Bronchial epithelial cell (primary cell): ENCODE data around the gene THADA. TPM values are rescaled to one million over a fixed set of nuclear protein-coding genes. Genes with fewer than 3 reads are reported as not detected.
A peak's percentile ranks its signal among the peaks of the same experiment; 100 is the strongest.

Source experiments
- DNase-seq: peaks from one replicate; pipeline ENCODE4 v3.0.0-alpha.2; 2010; ENCODE audit warnings: low read depth
- FAIRE-seq: peaks from 2 replicates; lab custom pipeline; 2011; peaks lifted over from hg19 to GRCh38; lab: Jason Lieb, UNC
- H3K27me3 ChIP-seq: 2 replicates; pipeline ENCODE4 v1.5.1; 2011; ENCODE audit warnings: low read length; ENCODE audit not compliant: control insufficient read depth, insufficient read depth
- H3K36me3 ChIP-seq: 2 replicates; pipeline ENCODE4 v1.5.1; 2011; ENCODE audit warnings: low read length; ENCODE audit not compliant: control insufficient read depth, insufficient read depth
- H3K4me3 ChIP-seq: 2 replicates; pipeline ENCODE4 v1.5.1; 2011; ENCODE audit warnings: mild to moderate bottlenecking, low read depth, low read length, control low read depth
- total RNA-seq: library from RNA; depleted of rRNA; stranded (reverse); fragments of >200 nt; gene quantifications from 2 replicates; pipeline ENCODE4 v1.2.1, GENCODE V29; 2014
- TF ChIP-seq, protein P1 (sequence below): IDR thresholded peaks from 2 replicates; pipeline ENCODE4 v1.5.1; 2011; ENCODE audit warnings: mild to moderate bottlenecking, moderate library complexity, low read length, control low read depth, inconsistent platforms; ENCODE audit not compliant: insufficient read depth, severe bottlenecking

Gene THADA
- total RNA-seq, 1 donor from 2014 or later = 25.8 TPM

DNA sequence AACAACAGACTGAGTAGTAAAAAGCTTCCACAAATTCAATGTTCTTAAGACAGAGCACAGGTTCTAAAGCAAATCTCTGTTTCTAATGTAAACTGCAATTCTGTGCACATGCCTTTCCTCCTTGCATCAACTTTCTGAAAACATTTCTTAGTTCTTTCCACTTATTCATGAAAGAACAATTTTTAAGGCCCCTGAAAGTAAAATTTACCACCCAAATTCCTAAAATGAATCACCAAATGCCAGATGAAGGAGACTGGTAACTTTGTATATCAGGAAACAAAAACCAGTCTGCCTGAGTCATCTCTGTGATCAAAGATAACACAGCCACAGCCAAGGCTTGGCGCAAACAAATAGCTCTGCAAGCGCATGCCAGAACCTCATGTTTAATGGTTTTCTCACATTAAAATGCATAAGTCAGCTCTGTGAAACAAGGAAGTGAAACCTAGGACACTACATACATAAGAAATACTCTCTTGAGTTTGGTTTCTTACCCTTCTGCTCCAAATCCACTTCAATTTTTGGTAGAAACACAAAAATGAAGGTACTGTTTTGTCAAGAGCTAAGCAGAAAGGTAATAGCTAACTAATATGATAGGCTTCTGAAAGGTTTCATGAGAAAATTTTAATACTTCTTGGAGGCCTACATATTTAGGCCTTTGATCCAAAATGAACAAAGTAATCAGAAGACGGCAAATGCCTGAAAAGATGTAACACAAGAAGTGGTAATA, 169.4 kb downstream of the THADA start:
- Histone ChIP-seq H3K4me3 (no peak overlapping the region), H3K27me3 (no peaks in the 10 kb centered on the region), H3K36me3 (no peaks in the 10 kb centered on the region)
- TF ChIP-seq, protein P1, sequence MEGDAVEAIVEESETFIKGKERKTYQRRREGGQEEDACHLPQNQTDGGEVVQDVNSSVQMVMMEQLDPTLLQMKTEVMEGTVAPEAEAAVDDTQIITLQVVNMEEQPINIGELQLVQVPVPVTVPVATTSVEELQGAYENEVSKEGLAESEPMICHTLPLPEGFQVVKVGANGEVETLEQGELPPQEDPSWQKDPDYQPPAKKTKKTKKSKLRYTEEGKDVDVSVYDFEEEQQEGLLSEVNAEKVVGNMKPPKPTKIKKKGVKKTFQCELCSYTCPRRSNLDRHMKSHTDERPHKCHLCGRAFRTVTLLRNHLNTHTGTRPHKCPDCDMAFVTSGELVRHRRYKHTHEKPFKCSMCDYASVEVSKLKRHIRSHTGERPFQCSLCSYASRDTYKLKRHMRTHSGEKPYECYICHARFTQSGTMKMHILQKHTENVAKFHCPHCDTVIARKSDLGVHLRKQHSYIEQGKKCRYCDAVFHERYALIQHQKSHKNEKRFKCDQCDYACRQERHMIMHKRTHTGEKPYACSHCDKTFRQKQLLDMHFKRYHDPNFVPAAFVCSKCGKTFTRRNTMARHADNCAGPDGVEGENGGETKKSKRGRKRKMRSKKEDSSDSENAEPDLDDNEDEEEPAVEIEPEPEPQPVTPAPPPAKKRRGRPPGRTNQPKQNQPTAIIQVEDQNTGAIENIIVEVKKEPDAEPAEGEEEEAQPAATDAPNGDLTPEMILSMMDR = no peak
- FAIRE-seq (no peak), DNase-seq (peak; percentile 97)

GRCh38 chr2:43425659-43426058, 170.2 kb downstream of the THADA start:
- Histone ChIP-seq H3K36me3 (no peaks in the 10 kb centered on the region), H3K4me3 (no peak overlapping the region), H3K27me3 (no peaks in the 10 kb centered on the region)
- TF ChIP-seq, protein P1 = no peak
- FAIRE-seq (no peak), DNase-seq (no peak)

- no peak for DNase-seq
- Histone ChIP-seq H3K27me3 (no peaks in the 10 kb centered on the region), H3K4me3 (no peak overlapping the region), H3K36me3 (no peaks in the 10 kb centered on the region)
- FAIRE-seq = no peak
- TF ChIP-seq, protein P1 = no peak
These were observed 171.3 kb downstream of the THADA start for GRCh38 chr2:43424262-43425207.

DNA sequence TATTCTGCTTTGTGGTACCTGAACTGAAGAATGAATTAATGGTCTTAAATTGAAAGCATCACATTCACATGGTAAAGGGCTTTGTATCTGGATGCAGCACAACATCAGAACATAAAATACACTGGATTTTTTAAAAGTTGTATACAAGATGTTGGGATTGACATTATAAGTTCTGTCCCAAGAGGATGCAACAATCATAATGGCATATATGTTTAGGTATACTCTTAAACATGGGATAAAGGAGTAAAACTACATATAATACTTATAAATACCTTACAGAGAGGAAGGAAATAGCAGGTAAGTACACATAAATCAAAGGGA, 171.9 kb downstream of the THADA start:
- Histone ChIP-seq H3K36me3 (no peaks in the 10 kb centered on the region), H3K4me3 (no peak overlapping the region), H3K27me3 (no peaks in the 10 kb centered on the region)
- FAIRE-seq (no peak), DNase-seq (no peak)
- TF ChIP-seq, protein P1 = no peak

- no peak overlapping the region for H3K4me3 ChIP-seq
- DNase-seq (no peak), FAIRE-seq (no peak)
- no peaks in the 10 kb centered on the region for H3K27me3 ChIP-seq
- H3K36me3 ChIP-seq = no peaks in the 10 kb centered on the region
- TF ChIP-seq, protein P1 = no peak
These were observed 174.6 kb downstream of the THADA start for GRCh38 chr2:43421194-43421593.
